Smooth muscle cell (in vitro differentiated cells): ENCODE results near the gene ADD1. TPM values are rescaled to one million over a fixed set of nuclear protein-coding genes. Genes with fewer than 3 reads are reported as not detected.
"Not testable (repeated sequence)": the region's sequence is repeated elsewhere in the genome, so short reads cannot be mapped to it uniquely, and the experiment has no call there.

ENCODE experiments used
- DNase-seq: peaks from one replicate; lab custom pipeline; 2025; ENCODE audit not compliant: unreplicated experiment; lab: John Stamatoyannopoulos, UW
- H2AFZ ChIP-seq: fragments of 200-600 bp; sonication (generic); 2 replicates; pipeline ENCODE4 v1.6.0; 2016; ENCODE audit warnings: antibody characterized with exemption, low read depth, mild to moderate bottlenecking
- H3F3A ChIP-seq: fragments of 200-600 bp; sonication (generic); 2 replicates; pipeline ENCODE4 v1.6.0; 2017; ENCODE audit warnings: antibody characterized with exemption, low read depth
- H3K27ac ChIP-seq: fragments of 200-600 bp; sonication (generic); 2 replicates; pipeline ENCODE4 v1.5.1; 2016; ENCODE audit warnings: low read depth, mild to moderate bottlenecking
- H3K27me3 ChIP-seq: fragments of 200-600 bp; sonication (generic); 2 replicates; pipeline ENCODE4 v1.6.1; 2016; ENCODE audit warnings: low read depth, mild to moderate bottlenecking
- H3K36me3 ChIP-seq: fragments of 200-600 bp; sonication (generic); 2 replicates; pipeline ENCODE4 v1.5.1; 2016; ENCODE audit warnings: low read depth
- H3K4me1 ChIP-seq: fragments of 200-600 bp; sonication (generic); 2 replicates; pipeline ENCODE4 v1.5.1; 2016; ENCODE audit warnings: low read depth
- H3K4me2 ChIP-seq: fragments of 200-600 bp; sonication (generic); 2 replicates; pipeline ENCODE4 v1.6.0; 2016; ENCODE audit warnings: mild to moderate bottlenecking
- H3K4me3 ChIP-seq: fragments of 200-600 bp; sonication (generic); 2 replicates; pipeline ENCODE4 v1.5.1; 2016; ENCODE audit warnings: mild to moderate bottlenecking
- H3K79me2 ChIP-seq: fragments of 200-600 bp; sonication (generic); 2 replicates; pipeline ENCODE4 v1.6.0; 2016; ENCODE audit warnings: low read depth, mild to moderate bottlenecking
- H3K9ac ChIP-seq: fragments of 200-600 bp; sonication (generic); 2 replicates; pipeline ENCODE4 v1.6.0; 2016; ENCODE audit warnings: low read depth
- H3K9me3 ChIP-seq: fragments of 200-600 bp; sonication (generic); replicated peaks from 2 replicates; pipeline ENCODE4 v1.5.1; 2016; ENCODE audit warnings: low read depth
- H4K20me1 ChIP-seq: fragments of 200-600 bp; sonication (generic); 2 replicates; pipeline ENCODE4 v1.6.0; 2016; ENCODE audit warnings: low read depth
- WGBS: methylation state at CpG from one replicate; pipeline ENCODE4 v1.1.7; 2016; ENCODE audit warnings: low lambda C conversion rate; 5-methylcytosine and 5-hydroxymethylcytosine counted together
- polyA plus RNA-seq: library from polyadenylated mRNA; unstranded; fragments of >200 nt; fragmentation: Nextera tagmentation; extraction: Ambion mirVana; gene quantifications from 2 replicates; pipeline ENCODE4 v1.2.1, GENCODE V29; 2016
- total RNA-seq: library from RNA; depleted of rRNA; stranded (reverse); fragments of >200 nt; gene quantifications from 2 replicates; pipeline ENCODE4 v1.2.3, GENCODE V29; 2014
- TF ChIP-seq, protein P1 (sequence below): fragments of 200-600 bp; sonication (generic); IDR thresholded peaks from 2 replicates; pipeline ENCODE4 v1.5.1; 2017; ENCODE audit warnings: borderline replicate concordance, mild to moderate bottlenecking, antibody characterized with exemption; ENCODE audit not compliant: insufficient read depth, poor library complexity, severe bottlenecking

Gene ADD1
- total and polyA plus RNA-seq, 2 experiments from 2014 or later = 109 to 175 TPM

DNA sequence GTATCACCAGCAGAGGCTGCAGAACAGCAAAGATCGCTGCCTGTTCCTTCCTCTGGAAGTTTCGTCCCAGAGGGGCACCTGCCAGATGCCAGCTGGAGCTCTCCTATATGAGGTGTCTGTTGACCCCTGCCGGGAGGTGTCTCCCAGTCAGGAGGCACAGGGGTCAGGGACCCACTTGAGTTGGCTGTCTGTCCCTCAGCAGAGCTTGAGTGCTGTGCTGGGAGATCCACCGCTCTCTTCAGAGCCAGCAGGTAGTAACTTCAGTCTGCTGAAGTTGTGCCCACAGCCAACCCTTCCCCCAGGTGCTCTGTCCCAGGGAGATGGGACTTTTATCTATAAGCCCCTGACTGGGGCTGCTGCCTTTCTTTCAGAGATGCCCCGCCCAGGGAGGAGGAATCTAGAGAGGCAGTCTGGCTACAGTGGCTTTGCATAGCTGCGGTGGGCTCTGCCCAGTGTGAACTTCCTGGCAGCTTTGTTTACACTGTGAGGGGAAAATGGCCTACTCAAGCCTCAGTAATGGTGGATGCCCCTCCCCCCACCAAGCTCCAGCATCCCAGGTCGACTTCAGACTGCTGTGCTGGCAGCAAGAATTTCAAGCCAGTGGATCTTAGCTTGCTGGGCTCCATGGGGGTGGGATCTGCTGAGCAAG is 78.9 kb downstream of the ADD1 start:
- peak overlapping the region; percentile 54 for H3K4me2 ChIP-seq
- peaks cover 38% of the 10 kb centered on the region for H3K79me2 ChIP-seq
- not testable (repeated sequence) for H3K27me3 ChIP-seq, H2AFZ ChIP-seq, H4K20me1 ChIP-seq, DNase-seq, H3K36me3 ChIP-seq, H3K9me3 ChIP-seq, H3F3A ChIP-seq, H3K4me3 ChIP-seq
- peaks cover 12% of the 10 kb centered on the region for H3K4me1 ChIP-seq
- 45% methylated on average over 7 of the region's 7 CpGs for WGBS
- H3K27ac ChIP-seq = peak overlapping the region; percentile 91
- H3K9ac ChIP-seq = peak overlapping the region; percentile 61

DNA sequence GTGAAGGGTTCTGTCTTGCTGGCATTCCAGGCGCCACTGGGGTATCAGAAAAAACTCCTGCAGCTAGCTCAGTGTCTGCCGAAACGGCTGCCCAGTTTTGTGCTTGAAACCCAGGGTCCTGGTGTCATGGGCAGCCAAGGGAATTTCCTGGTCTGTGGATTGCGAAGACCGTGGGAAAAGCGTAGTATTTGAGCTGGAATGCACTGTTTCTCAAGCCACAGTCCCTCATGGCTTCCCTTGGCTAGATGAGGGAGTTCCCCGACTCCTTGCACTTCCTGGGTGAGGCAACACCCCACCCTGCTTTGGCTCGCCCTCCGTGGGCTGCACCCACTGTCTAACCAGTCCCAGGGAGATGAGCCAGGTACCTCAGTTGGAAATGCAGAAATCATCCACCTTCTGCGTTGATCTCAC is 79.5 kb downstream of the ADD1 start:
- H3K9me3 ChIP-seq = no peaks in the 10 kb centered on the region
- peaks cover 12% of the 10 kb centered on the region for H3K4me1 ChIP-seq
- H4K20me1 ChIP-seq = peaks cover 8% of the 10 kb centered on the region
- H3K27ac ChIP-seq = peak overlapping the region; percentile 91
- TF ChIP-seq, protein P1, sequence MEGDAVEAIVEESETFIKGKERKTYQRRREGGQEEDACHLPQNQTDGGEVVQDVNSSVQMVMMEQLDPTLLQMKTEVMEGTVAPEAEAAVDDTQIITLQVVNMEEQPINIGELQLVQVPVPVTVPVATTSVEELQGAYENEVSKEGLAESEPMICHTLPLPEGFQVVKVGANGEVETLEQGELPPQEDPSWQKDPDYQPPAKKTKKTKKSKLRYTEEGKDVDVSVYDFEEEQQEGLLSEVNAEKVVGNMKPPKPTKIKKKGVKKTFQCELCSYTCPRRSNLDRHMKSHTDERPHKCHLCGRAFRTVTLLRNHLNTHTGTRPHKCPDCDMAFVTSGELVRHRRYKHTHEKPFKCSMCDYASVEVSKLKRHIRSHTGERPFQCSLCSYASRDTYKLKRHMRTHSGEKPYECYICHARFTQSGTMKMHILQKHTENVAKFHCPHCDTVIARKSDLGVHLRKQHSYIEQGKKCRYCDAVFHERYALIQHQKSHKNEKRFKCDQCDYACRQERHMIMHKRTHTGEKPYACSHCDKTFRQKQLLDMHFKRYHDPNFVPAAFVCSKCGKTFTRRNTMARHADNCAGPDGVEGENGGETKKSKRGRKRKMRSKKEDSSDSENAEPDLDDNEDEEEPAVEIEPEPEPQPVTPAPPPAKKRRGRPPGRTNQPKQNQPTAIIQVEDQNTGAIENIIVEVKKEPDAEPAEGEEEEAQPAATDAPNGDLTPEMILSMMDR = no peak
- H3F3A ChIP-seq = no peaks in the 10 kb centered on the region
- H3K27me3 ChIP-seq = no peaks in the 10 kb centered on the region
- H3K4me2 ChIP-seq = peak overlapping the region; percentile 54
- peaks cover 32% of the 10 kb centered on the region for H3K79me2 ChIP-seq
- no peak overlapping the region for H2AFZ ChIP-seq
- no peak overlapping the region for H3K4me3 ChIP-seq
- WGBS = 73% methylated on average over 10 of the region's 10 CpGs
- no peak for DNase-seq
- H3K9ac ChIP-seq = peak overlapping the region; percentile 61
- H3K36me3 ChIP-seq = no peaks in the 10 kb centered on the region

DNA sequence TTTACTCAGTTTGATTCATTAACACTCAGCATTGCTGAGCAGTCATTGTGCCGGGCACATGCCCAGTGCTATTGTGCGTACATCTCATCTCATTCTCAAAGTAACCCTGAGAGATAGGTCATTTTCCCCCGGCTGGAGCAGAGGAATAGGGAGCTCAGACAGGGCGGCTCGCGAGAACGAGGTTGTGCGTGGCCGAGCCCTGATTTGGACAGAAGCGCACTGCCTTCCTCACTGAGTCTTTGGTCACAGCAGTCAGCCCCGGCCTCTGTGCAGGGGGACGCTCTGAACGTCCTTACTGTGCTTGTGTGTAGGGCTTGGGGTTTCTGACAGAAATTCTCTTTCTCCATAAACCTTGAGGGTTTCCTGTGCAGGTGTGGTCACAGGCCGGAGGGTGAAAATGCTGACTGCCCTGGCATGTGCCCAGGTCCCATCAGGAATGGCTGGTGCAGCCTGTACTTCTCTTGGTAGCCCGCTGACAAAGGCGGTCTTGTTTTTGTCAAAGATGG is 80.1 kb downstream of the ADD1 start:
- H3K79me2 ChIP-seq = peaks cover 26% of the 10 kb centered on the region
- WGBS = 96% methylated on average over 16 of the region's 16 CpGs

DNA sequence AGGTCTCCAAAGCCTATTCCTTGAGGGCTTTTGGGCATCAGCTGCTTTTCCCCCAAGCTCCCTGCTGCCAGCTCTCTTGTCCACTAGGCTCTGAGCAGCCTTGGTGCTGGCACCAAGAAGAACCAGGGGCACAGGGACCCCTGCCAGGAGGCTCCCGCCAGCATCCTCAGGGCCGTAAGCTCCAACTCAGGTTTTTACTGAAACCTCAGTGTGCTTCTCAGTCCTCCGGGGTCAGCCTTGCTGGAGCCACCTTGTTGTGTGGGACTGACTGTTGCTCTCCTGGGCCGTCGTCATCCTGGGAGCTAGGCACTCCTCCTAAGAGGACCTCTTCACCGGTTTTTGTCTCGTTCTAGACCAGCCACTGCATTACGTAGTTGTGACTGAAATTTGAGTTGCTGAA is 80.6 kb downstream of the ADD1 start:
- Histone ChIP-seq H4K20me1 (peaks cover 8% of the 10 kb centered on the region), H3K27ac (peak overlapping the region; percentile 91), H3K36me3 (no peaks in the 10 kb centered on the region), H3K4me3 (no peak overlapping the region), H3K9me3 (no peaks in the 10 kb centered on the region), H3K27me3 (no peaks in the 10 kb centered on the region), H3K79me2 (peaks cover 23% of the 10 kb centered on the region), H3K4me2 (no peak overlapping the region), H3F3A (peaks cover 3% of the 10 kb centered on the region), H2AFZ (no peak overlapping the region), H3K9ac (peak overlapping the region; percentile 41), H3K4me1 (peaks cover 12% of the 10 kb centered on the region)
- DNase-seq = no peak
- 91% methylated on average over 8 of the region's 8 CpGs for WGBS
- TF ChIP-seq, protein P1 = no peak

More for the DNA sequence above, 80.1 kb downstream of the ADD1 start:
- DNase-seq = no peak
- Histone ChIP-seq H3K4me3 (no peak overlapping the region), H3K36me3 (no peaks in the 10 kb centered on the region), H3K4me2 (no peak overlapping the region), H3K9ac (peak overlapping the region; percentile 61), H3K27ac (peak overlapping the region; percentile 91), H3K27me3 (no peaks in the 10 kb centered on the region), H3K9me3 (no peaks in the 10 kb centered on the region), H3K4me1 (peaks cover 12% of the 10 kb centered on the region), H4K20me1 (peaks cover 8% of the 10 kb centered on the region), H2AFZ (no peak overlapping the region), H3F3A (no peaks in the 10 kb centered on the region)
- TF ChIP-seq, protein P1 = no peak
